WTC11 (cell line): ENCODE data around the gene VPREB3. TPM values are rescaled to one million over a fixed set of nuclear protein-coding genes. Genes with fewer than 3 reads are reported as not detected.

Experiments used
- ATAC-seq: fragments of 200-7000 bp; cut with Tn5 transposase; 2 replicates; pipeline ENCODE4 v1.10.0; 2021; ENCODE audit warnings: mild to moderate bottlenecking, moderate library complexity
- CTCF ChIA-PET: fragments of 300-600 bp; sonication (Branson Sonifier 250); formaldehyde crosslinking; loops from one replicate; lab custom pipeline; 2021; ENCODE audit warnings: antibody characterized with exemption; lab: Charles Lee
- POLR2A ChIA-PET: fragments of 350-600 bp; sonication (Branson Sonifier 250); formaldehyde crosslinking; loops from one replicate; lab custom pipeline; 2021; ENCODE audit warnings: antibody characterized with exemption; lab: Charles Lee
- DNase-seq: peaks from one replicate; pipeline ENCODE4 v3.0.0; 2021; ENCODE audit warnings: low spot score
- H3K27ac Mint-ChIP-seq: 2 replicates; pipeline ENCODE4 v1.8.0; 2021; ENCODE audit warnings: mixed read lengths
- H3K27me3 Mint-ChIP-seq: 2 replicates; pipeline ENCODE4 v1.8.0; 2021; ENCODE audit warnings: low read depth, mild to moderate bottlenecking, moderate library complexity, mixed read lengths
- H3K36me3 Mint-ChIP-seq: 2 replicates; pipeline ENCODE4 v1.8.0; 2021; ENCODE audit warnings: mixed read lengths
- H3K4me1 Mint-ChIP-seq: 2 replicates; pipeline ENCODE4 v1.8.0; 2022; ENCODE audit warnings: mixed read lengths
- H3K4me3 Mint-ChIP-seq: 2 replicates; pipeline ENCODE4 v1.8.0; 2021; ENCODE audit warnings: mild to moderate bottlenecking, moderate library complexity, mixed read lengths
- H3K9me3 Mint-ChIP-seq: 2 replicates; pipeline ENCODE4 v1.8.0; 2021; ENCODE audit warnings: mixed read lengths
- ARID4B ChIP-seq: sonication (generic); formaldehyde crosslinking; IDR thresholded peaks from 2 replicates; pipeline ENCODE4 v1.8.0; 2023; ENCODE audit warnings: missing genetic modification reagents, mild to moderate bottlenecking, borderline replicate concordance
- ATF3 ChIP-seq: sonication (generic); formaldehyde crosslinking; conservative IDR thresholded peaks from 2 replicates; pipeline ENCODE4 v1.8.1; 2022; ENCODE audit warnings: mild to moderate bottlenecking, missing genetic modification reagents
- CREB1 ChIP-seq: sonication (generic); formaldehyde crosslinking; IDR thresholded peaks from 2 replicates; pipeline ENCODE4 v1.8.0; 2023; ENCODE audit warnings: mild to moderate bottlenecking, missing genetic modification reagents
- CREM ChIP-seq: sonication (generic); formaldehyde crosslinking; IDR thresholded peaks from 2 replicates; pipeline ENCODE4 v1.8.1; 2022; ENCODE audit warnings: mild to moderate bottlenecking, missing genetic modification reagents, moderate library complexity
- EMX1 ChIP-seq: fragments of 250-450 bp; sonication (Bioruptor Pico); IDR thresholded peaks from 2 replicates; pipeline ENCODE4 v1.8.0; 2021; ENCODE audit warnings: mild to moderate bottlenecking
- ERG ChIP-seq: fragments of 250-450 bp; sonication (Bioruptor Pico); IDR thresholded peaks from 2 replicates; pipeline ENCODE4 v1.8.0; 2021; ENCODE audit warnings: mild to moderate bottlenecking
- FOXJ3 ChIP-seq: sonication (generic); formaldehyde crosslinking; IDR thresholded peaks from 2 replicates; pipeline ENCODE4 v1.9.0; 2021; ENCODE audit warnings: missing genetic modification reagents, mild to moderate bottlenecking, borderline replicate concordance
- GRHL2 ChIP-seq: fragments of 250-450 bp; sonication (Bioruptor Pico); IDR thresholded peaks from 2 replicates; pipeline ENCODE4 v1.8.0; 2022; ENCODE audit warnings: mild to moderate bottlenecking, moderate library complexity; ENCODE audit not compliant: insufficient replicate concordance, severe bottlenecking
- IRF2 ChIP-seq: sonication (generic); formaldehyde crosslinking; IDR thresholded peaks from 2 replicates; pipeline ENCODE4 v1.8.0; 2022; ENCODE audit warnings: low read depth, missing genetic modification reagents, borderline replicate concordance
- PRDM15 ChIP-seq: sonication (generic); formaldehyde crosslinking; IDR thresholded peaks from 2 replicates; pipeline ENCODE4 v1.8.0; 2022; ENCODE audit warnings: missing genetic modification reagents
- SP1 ChIP-seq: sonication (generic); formaldehyde crosslinking; conservative IDR thresholded peaks from 2 replicates; pipeline ENCODE4 v1.8.1; 2022; ENCODE audit warnings: missing genetic modification reagents
- STAT6 ChIP-seq: sonication (generic); formaldehyde crosslinking; conservative IDR thresholded peaks from 2 replicates; pipeline ENCODE4 v1.8.1; 2023; ENCODE audit warnings: mild to moderate bottlenecking, low read depth, missing genetic modification reagents, moderate library complexity
- TEAD4 ChIP-seq: sonication (generic); formaldehyde crosslinking; IDR thresholded peaks from 2 replicates; pipeline ENCODE4 v1.8.0; 2022; ENCODE audit warnings: mild to moderate bottlenecking, missing genetic modification reagents
- USF1 ChIP-seq: sonication (generic); formaldehyde crosslinking; IDR thresholded peaks from 2 replicates; pipeline ENCODE4 v1.8.0; 2022; ENCODE audit warnings: mild to moderate bottlenecking, missing genetic modification reagents
- ZBTB21 ChIP-seq: sonication (generic); formaldehyde crosslinking; IDR thresholded peaks from 2 replicates; pipeline ENCODE4 v1.8.1; 2023; ENCODE audit warnings: mild to moderate bottlenecking, missing genetic modification reagents, borderline replicate concordance
- ZMAT4 ChIP-seq: fragments of 250-450 bp; sonication (Bioruptor Pico); IDR thresholded peaks from 2 replicates; pipeline ENCODE4 v1.9.0; 2021; ENCODE audit warnings: mild to moderate bottlenecking
- ZNF232 ChIP-seq: sonication (generic); formaldehyde crosslinking; IDR thresholded peaks from 2 replicates; pipeline ENCODE4 v1.8.0; 2022; ENCODE audit warnings: mild to moderate bottlenecking, missing genetic modification reagents
- ZNF512 ChIP-seq: sonication (generic); formaldehyde crosslinking; IDR thresholded peaks from 2 replicates; pipeline ENCODE4 v1.8.1; 2022; ENCODE audit warnings: missing genetic modification reagents, borderline replicate concordance
- total RNA-seq: library from RNA; stranded (reverse); gene quantifications from 3 replicates; pipeline ENCODE4 v1.2.3, GENCODE V29; 2021

VPREB3 gene
- total RNA-seq, 1 experiment from 2014 or later: 0.81 TPM

GRCh38 chr22:23705358-23705757 is 48.9 kb downstream of the VPREB3 start (continued):
- no peak for TF ChIP-seq ATF3 (CRISPR knock-in tag)
- TF ChIP-seq EMX1: no peak
- TF ChIP-seq CREM (CRISPR knock-in tag): no peak
- no peak for TF ChIP-seq PRDM15 (CRISPR knock-in tag)

GRCh38 chr22:23704829-23705228 is 49.4 kb downstream of the VPREB3 start:
- Mint-ChIP-seq H3K4me3 (no peak overlapping the region), H3K27ac (no peak overlapping the region), H3K27me3 (no peaks in the 10 kb centered on the region), H3K9me3 (no peaks in the 10 kb centered on the region), H3K4me1 (no peaks in the 10 kb centered on the region), H3K36me3 (peaks cover 69% of the 10 kb centered on the region)
- TF ChIP-seq ZMAT4 (CRISPR knock-in tag) (no peak), FOXJ3 (no peak), ZNF232 (CRISPR knock-in tag) (no peak), CREB1 (CRISPR knock-in tag) (no peak), SP1 (CRISPR knock-in tag) (no peak), TEAD4 (no peak), USF1 (CRISPR knock-in tag) (no peak)
- ATAC-seq: no peak
- no peak for DNase-seq
- CTCF ChIA-PET: interaction anchor here (0.6 kb wide), 1 partner anchor 452 kb away, joined by 3 read pairs; no protein-coding TSS in a partner anchor
- POLR2A ChIA-PET: no interaction called here

- H3K4me1 Mint-ChIP-seq: no peaks in the 10 kb centered on the region
- no peaks in the 10 kb centered on the region for H3K9me3 Mint-ChIP-seq
- ATAC-seq (no peak), DNase-seq (no peak)
- H3K36me3 Mint-ChIP-seq: peaks cover 61% of the 10 kb centered on the region
- POLR2A ChIA-PET: no interaction called here
- CTCF ChIA-PET: interaction anchor here (0.6 kb wide), 1 partner anchor 453 kb away, joined by 3 read pairs; no protein-coding TSS in a partner anchor
- peak overlapping the region; percentile 24; the same call in 1 of the 2 replicates for H3K27ac Mint-ChIP-seq
- no peak overlapping the region for H3K4me3 Mint-ChIP-seq
- H3K27me3 Mint-ChIP-seq: no peaks in the 10 kb centered on the region
- TF ChIP-seq ZNF512 (CRISPR knock-in tag) (no peak), ARID4B (CRISPR knock-in tag) (no peak), ERG (no peak), GRHL2 (CRISPR knock-in tag) (no peak), CREM (CRISPR knock-in tag) (no peak), STAT6 (CRISPR knock-in tag) (no peak), ZBTB21 (CRISPR knock-in tag) (no peak), IRF2 (CRISPR knock-in tag) (no peak)
Observed at GRCh38 chr22:23704062-23704461, 50.2 kb downstream of the VPREB3 start.
